GM12801 (cell line): ENCODE measurements around the gene THAP5.

ENCODE experiments used
- CTCF ChIP-seq: IDR thresholded peaks from one replicate; pipeline ENCODE4 v1.5.1; 2011; ENCODE audit warnings: control low read depth; ENCODE audit not compliant: insufficient read length; ENCODE audit errors: extremely low read depth

Gene THAP5

DNA sequence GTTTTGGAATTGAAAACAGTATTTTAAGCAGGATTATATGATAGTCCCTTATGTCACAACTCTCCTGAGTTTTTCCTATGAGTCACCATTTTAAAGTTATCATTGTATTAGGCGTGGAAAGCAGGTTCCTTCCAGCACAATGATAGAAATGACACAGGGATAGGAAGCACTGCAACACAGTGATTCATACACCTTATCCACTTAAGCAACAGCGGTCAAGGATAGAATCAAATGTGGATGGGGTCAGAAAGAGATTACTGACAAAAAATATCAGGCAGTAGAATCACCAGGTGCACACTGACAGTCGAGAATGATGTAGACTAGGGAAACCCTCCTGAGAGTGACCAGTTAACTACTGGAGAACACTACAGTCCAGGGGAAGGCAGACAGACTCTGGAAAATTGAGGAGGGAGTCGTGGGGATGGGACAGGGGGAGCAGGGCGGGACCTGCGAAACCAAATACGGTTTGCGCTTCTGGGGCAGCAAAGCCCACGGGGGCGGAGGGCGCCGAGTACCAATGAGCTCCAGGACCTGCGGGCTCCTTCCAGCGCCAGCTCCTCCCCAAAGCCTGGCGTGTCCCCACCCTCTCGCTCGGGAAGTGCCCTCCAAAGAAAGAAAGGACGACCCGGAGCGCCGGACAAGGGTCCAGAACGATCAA, 44.0 kb downstream of the THAP5 start:
- no peak for TF ChIP-seq CTCF

- TF ChIP-seq CTCF, result no peak
Observed at GRCh38 chr7:108522780-108523179, 46.7 kb downstream of the THAP5 start.

DNA sequence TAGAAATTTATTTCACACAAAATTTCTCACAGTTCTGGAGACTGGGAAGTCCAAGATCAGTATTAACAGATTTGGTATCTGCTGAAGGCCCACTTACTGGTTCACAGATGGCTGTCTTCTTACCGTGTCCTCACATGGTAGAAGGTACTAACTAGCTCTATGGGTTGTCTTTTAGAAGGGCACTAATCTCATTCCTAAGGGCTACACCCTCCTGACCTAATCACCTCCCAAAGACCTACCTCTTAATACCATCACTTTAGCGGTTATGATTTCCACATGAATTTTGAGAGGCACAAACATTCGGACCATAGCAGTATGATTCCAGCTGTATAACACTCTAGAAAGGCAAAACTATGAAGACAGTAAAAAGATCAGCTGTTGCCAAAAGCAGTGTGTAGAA, 51.6 kb downstream of the THAP5 start:
- TF ChIP-seq CTCF, result no peak

GRCh38 chr7:108515630-108516029, 53.9 kb downstream of the THAP5 start:
- TF ChIP-seq CTCF, result no peak

DNA sequence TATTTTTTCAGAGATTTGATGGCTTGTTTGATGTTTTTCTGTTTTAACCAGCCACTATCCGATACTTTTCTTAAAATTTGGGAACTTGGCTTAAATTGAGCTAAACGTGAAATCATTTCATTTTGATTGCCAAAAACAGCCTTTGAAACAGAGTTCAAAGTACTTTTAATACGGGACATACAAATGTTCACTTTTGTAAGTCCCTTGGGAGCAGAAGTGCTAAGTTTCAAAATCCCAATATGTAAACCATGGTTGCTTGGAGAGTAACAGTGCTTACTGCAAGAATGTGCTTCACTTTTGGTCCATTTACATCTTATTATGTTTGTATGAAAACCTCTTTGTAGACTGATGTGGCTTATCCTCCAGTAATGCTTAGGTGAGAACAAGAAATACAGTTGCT, 54.5 kb downstream of the THAP5 start:
- TF ChIP-seq CTCF, result no peak
